Mucosa of rectum (tissue), 2 donors: ENCODE data around the gene TICAM1.
"Not testable (repeated sequence)": the region's sequence is repeated elsewhere in the genome, so short reads cannot be mapped to it uniquely, and the experiment has no call there.

Experiments
- H3K27ac ChIP-seq, 2 donors: one replicate each; pipeline ENCODE4 v1.7.0; 2013; ENCODE audit warnings: inconsistent platforms in 2 of 2, low read depth in 2 of 2, low read length in 2 of 2
- H3K27me3 ChIP-seq, 2 donors: one replicate each; pipeline ENCODE4 v1.7.0; 2013; ENCODE audit warnings: low read length in 2 of 2; ENCODE audit not compliant: control insufficient read depth in 2 of 2, insufficient read depth in 2 of 2
- H3K36me3 ChIP-seq, 2 donors: one replicate each; pipeline ENCODE4 v1.7.0; 2013; ENCODE audit warnings: low read length in 2 of 2; ENCODE audit not compliant: control insufficient read depth in 2 of 2, insufficient read depth in 2 of 2
- H3K4me1 ChIP-seq, 2 donors: one replicate each; pipeline ENCODE4 v1.7.0; 2013; ENCODE audit warnings: low read length in 2 of 2, mild to moderate bottlenecking in 1 of 2; ENCODE audit not compliant: control insufficient read depth in 2 of 2, insufficient read depth in 2 of 2
- H3K4me3 ChIP-seq, 2 donors: one replicate each; pipeline ENCODE4 v1.7.0; 2013; ENCODE audit warnings: low read length in 2 of 2
- H3K9ac ChIP-seq, 2 donors: one replicate each; pipeline ENCODE4 v1.7.0; 2013; ENCODE audit warnings: low read length in 2 of 2, low read depth in 1 of 2, mild to moderate bottlenecking in 1 of 2
- H3K9me3 ChIP-seq, 2 donors: one replicate each; pipeline ENCODE4 v1.7.0; 2013; ENCODE audit warnings: low read length in 2 of 2; ENCODE audit not compliant: control insufficient read depth in 2 of 2
- donor health status: healthy.
- donor health status: Normal muscosa, but diverticular disease.

The TICAM1 gene

GRCh38 chr19:4844348-4845179 lies 13.1 kb upstream of the TICAM1 start:
- Histone ChIP-seq H3K27ac (no peak overlapping the region), H3K27me3 (no peaks in the 10 kb centered on the region), H3K9ac (no peak overlapping the region), H3K4me1 (peaks cover 0 to 2% of the 10 kb centered on the region in 2 donors), H3K4me3 (no peak overlapping the region), H3K36me3 (peaks cover 23 to 31% of the 10 kb centered on the region in 2 donors), H3K9me3 (no peaks in the 10 kb centered on the region)

- Histone ChIP-seq H3K9me3 (no peaks in the 10 kb centered on the region), H3K36me3 (peaks cover 28 to 33% of the 10 kb centered on the region in 2 donors), H3K4me1 (peaks cover 0 to 2% of the 10 kb centered on the region in 2 donors), H3K4me3 (no peak overlapping the region), H3K27me3 (no peaks in the 10 kb centered on the region), H3K9ac (no peak overlapping the region), H3K27ac (no peak overlapping the region)
These were observed 12.1 kb upstream of the TICAM1 start for GRCh38 chr19:4843647-4843965.

GRCh38 chr19:4839192-4839591 lies 7.7 kb upstream of the TICAM1 start:
- Histone ChIP-seq H3K4me3 (no peak overlapping the region), H3K36me3 (peaks cover 16 to 17% of the 10 kb centered on the region in 2 donors), H3K27me3 (no peaks in the 10 kb centered on the region), H3K9ac (no peak overlapping the region), H3K9me3 (no peaks in the 10 kb centered on the region), H3K4me1 (peaks cover 0 to 2% of the 10 kb centered on the region in 2 donors), H3K27ac (no peak overlapping the region)

- no peak overlapping the region for H3K27ac ChIP-seq
- H3K9me3 ChIP-seq = no peaks in the 10 kb centered on the region
- H3K4me1 ChIP-seq = peaks cover 10 to 16% of the 10 kb centered on the region in 2 donors
- H3K9ac ChIP-seq = no peak overlapping the region
- H3K36me3 ChIP-seq = no peaks in the 10 kb centered on the region
- no peaks in the 10 kb centered on the region for H3K27me3 ChIP-seq
- H3K4me3 ChIP-seq = no peak overlapping the region
These were observed 1.3 kb upstream of the TICAM1 start for GRCh38 chr19:4832776-4833175.

GRCh38 chr19:4831979-4832340 lies 448 bp upstream of the TICAM1 start:
- Histone ChIP-seq H3K4me1 (peaks cover 12 to 17% of the 10 kb centered on the region in 2 donors), H3K27ac (peak overlapping the region; percentile 90 to 91), H3K9ac (peak overlapping the region; percentile 90 to 99), H3K4me3 (peak overlapping the region; percentile 79 to 92)
- H3K9me3 ChIP-seq, H3K36me3 ChIP-seq, H3K27me3 ChIP-seq: not testable (repeated sequence)

GRCh38 chr19:4830768-4831265 lies 695 bp downstream of the TICAM1 start:
- peak overlapping the region; percentile 90 to 91 for H3K27ac ChIP-seq
- peaks cover 12 to 17% of the 10 kb centered on the region in 2 donors for H3K4me1 ChIP-seq
- H3K4me3 ChIP-seq = peak overlapping the region; percentile 79 to 92
- no peaks in the 10 kb centered on the region for H3K27me3 ChIP-seq
- H3K36me3 ChIP-seq = no peaks in the 10 kb centered on the region
- H3K9me3 ChIP-seq = no peaks in the 10 kb centered on the region
- peak overlapping the region; percentile 90 to 99 for H3K9ac ChIP-seq

GRCh38 chr19:4830332-4830731 lies 1.2 kb downstream of the TICAM1 start:
- H3K4me3 ChIP-seq = peak overlapping the region; percentile 79 to 92
- H3K4me1 ChIP-seq = peaks cover 12 to 17% of the 10 kb centered on the region in 2 donors
- H3K36me3 ChIP-seq = no peaks in the 10 kb centered on the region
- peak overlapping the region; percentile 90 to 91 for H3K27ac ChIP-seq
- H3K9ac ChIP-seq = peak overlapping the region; percentile 90 to 99
- H3K27me3 ChIP-seq = no peaks in the 10 kb centered on the region
- no peaks in the 10 kb centered on the region for H3K9me3 ChIP-seq

- H3K9me3 ChIP-seq = no peaks in the 10 kb centered on the region
- H3K36me3 ChIP-seq = no peaks in the 10 kb centered on the region
- peak overlapping the region; percentile 20 to 48 for H3K27ac ChIP-seq
- H3K9ac ChIP-seq = no peak overlapping the region
- H3K4me3 ChIP-seq = peak overlapping the region in 1 of 2 donors; percentile 50
- peaks cover 12 to 17% of the 10 kb centered on the region in 2 donors for H3K4me1 ChIP-seq
- H3K27me3 ChIP-seq = no peaks in the 10 kb centered on the region
These were observed 2.4 kb downstream of the TICAM1 start for GRCh38 chr19:4829001-4829712.

- peaks cover 2 to 3% of the 10 kb centered on the region in 2 donors for H3K4me1 ChIP-seq
- no peaks in the 10 kb centered on the region for H3K27me3 ChIP-seq
- H3K4me3 ChIP-seq = no peak overlapping the region
- H3K9ac ChIP-seq = no peak overlapping the region
- peaks cover 4 to 10% of the 10 kb centered on the region in 2 donors for H3K36me3 ChIP-seq
- no peaks in the 10 kb centered on the region for H3K9me3 ChIP-seq
- H3K27ac ChIP-seq = no peak overlapping the region
These were observed 7.9 kb downstream of the TICAM1 start for GRCh38 chr19:4823577-4823976.

GRCh38 chr19:4822354-4822753 lies 9.2 kb downstream of the TICAM1 start:
- H3K36me3 ChIP-seq = peaks cover 15 to 22% of the 10 kb centered on the region in 2 donors
- H3K4me3 ChIP-seq, H3K27ac ChIP-seq, H3K9me3 ChIP-seq, H3K4me1 ChIP-seq, H3K27me3 ChIP-seq, H3K9ac ChIP-seq: not testable (repeated sequence)
